ENCODE measurements around the gene SLC25A11. TPM values are rescaled to one million over a fixed set of nuclear protein-coding genes. Genes with fewer than 3 reads are reported as not detected.

Gene SLC25A11
- total and polyA plus RNA-seq, 4 donors, result 28.5 to 54.1 (median 46.0) TPM

DNA sequence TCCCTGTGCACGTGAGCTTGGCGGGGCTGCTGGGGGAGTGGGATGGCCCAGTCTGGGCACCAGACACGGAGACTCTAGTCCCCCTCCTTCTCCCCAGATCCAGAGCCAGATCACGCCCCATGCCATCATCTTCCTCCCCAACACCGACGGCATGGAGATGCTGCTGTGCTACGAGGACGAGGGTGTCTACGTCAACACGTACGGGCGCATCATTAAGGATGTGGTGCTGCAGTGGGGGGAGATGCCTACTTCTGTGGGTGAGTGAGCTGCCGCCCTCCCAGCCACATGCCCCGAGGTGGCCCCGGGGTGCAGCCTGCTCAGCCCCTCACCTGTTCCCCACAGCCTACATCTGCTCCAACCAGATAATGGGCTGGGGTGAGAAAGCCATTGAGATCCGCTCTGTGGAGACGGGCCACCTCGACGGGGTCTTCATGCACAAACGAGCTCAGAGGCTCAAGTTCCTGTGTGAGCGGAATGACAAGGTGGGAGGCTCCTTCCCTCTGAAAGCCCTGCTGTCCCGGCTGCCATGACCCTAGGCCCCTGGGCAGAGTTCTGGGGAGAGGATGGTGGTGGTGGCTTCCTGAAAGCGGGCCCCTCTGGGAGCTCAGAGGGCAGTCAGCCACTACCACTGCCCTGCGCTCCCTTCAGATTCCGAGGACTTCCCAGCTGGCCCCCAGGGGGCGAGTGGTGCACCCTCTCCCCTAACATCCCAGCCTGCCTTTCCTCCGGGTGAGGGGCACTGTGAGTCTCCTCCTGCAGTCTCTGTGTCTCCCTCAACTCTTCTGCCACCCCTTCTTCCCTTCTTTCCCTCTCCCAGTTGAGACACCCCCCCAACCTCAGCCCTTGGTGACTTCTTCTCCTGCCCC, 43.3 kb downstream of the SLC25A11 start:
- Histone ChIP-seq H3K36me3 (ENCODE audit: control insufficient read depth in 4 of 4, insufficient read depth in 3 of 4, low read depth in 1 of 4, low read length in 3 of 4) (peaks cover 3 to 40% (median 11%) of the 10 kb centered on the region in 4 donors), H3K4me3 (ENCODE audit: low read depth in 1 of 3, low read length in 3 of 3) (no peak overlapping the region), H3K27ac (ENCODE audit: low read depth in 1 of 2, low read length in 2 of 2) (no peak overlapping the region), H3K9ac (ENCODE audit: low read depth in 1 of 2, low read length in 2 of 2) (no peak overlapping the region), H3K4me1 (ENCODE audit: control insufficient read depth in 4 of 4, insufficient read depth in 4 of 4, low read length in 3 of 4) (peaks cover 6 to 49% (median 26%) of the 10 kb centered on the region in 4 donors), H3K9me3 (ENCODE audit: control insufficient read depth in 4 of 4, low read length in 3 of 4) (no peaks in the 10 kb centered on the region), H3K27me3 (ENCODE audit: control insufficient read depth in 4 of 4, insufficient read depth in 4 of 4, low read length in 3 of 4) (no peaks in the 10 kb centered on the region)
- TF ChIP-seq YY1 (IDR thresholded peaks at IDR 0.05) (no peak), JUND (IDR thresholded peaks at IDR 0.05) (no peak), RXRA (IDR thresholded peaks at IDR 0.05) (no peak), FOXA1 (IDR thresholded peaks at IDR 0.05) (no peak), FOXA2 (IDR thresholded peaks at IDR 0.05) (no peak), RAD21 (IDR thresholded peaks at IDR 0.05) (no peak), GABPA (IDR thresholded peaks at IDR 0.05 in 1 of 2, conservative IDR thresholded peaks at IDR 0.05 in 1 of 2) (no peak), EGR1 (IDR thresholded peaks at IDR 0.05; ENCODE audit: low read depth in 2 of 2) (no peak), HNF4G (IDR thresholded peaks at IDR 0.05) (no peak), SP1 (IDR thresholded peaks at IDR 0.05) (no peak)
- TF ChIP-seq, protein P1, sequence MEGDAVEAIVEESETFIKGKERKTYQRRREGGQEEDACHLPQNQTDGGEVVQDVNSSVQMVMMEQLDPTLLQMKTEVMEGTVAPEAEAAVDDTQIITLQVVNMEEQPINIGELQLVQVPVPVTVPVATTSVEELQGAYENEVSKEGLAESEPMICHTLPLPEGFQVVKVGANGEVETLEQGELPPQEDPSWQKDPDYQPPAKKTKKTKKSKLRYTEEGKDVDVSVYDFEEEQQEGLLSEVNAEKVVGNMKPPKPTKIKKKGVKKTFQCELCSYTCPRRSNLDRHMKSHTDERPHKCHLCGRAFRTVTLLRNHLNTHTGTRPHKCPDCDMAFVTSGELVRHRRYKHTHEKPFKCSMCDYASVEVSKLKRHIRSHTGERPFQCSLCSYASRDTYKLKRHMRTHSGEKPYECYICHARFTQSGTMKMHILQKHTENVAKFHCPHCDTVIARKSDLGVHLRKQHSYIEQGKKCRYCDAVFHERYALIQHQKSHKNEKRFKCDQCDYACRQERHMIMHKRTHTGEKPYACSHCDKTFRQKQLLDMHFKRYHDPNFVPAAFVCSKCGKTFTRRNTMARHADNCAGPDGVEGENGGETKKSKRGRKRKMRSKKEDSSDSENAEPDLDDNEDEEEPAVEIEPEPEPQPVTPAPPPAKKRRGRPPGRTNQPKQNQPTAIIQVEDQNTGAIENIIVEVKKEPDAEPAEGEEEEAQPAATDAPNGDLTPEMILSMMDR (IDR thresholded peaks at IDR 0.05; ENCODE audit: low read depth, low read length, missing input control), result no peak
- TF ChIP-seq, protein P2, sequence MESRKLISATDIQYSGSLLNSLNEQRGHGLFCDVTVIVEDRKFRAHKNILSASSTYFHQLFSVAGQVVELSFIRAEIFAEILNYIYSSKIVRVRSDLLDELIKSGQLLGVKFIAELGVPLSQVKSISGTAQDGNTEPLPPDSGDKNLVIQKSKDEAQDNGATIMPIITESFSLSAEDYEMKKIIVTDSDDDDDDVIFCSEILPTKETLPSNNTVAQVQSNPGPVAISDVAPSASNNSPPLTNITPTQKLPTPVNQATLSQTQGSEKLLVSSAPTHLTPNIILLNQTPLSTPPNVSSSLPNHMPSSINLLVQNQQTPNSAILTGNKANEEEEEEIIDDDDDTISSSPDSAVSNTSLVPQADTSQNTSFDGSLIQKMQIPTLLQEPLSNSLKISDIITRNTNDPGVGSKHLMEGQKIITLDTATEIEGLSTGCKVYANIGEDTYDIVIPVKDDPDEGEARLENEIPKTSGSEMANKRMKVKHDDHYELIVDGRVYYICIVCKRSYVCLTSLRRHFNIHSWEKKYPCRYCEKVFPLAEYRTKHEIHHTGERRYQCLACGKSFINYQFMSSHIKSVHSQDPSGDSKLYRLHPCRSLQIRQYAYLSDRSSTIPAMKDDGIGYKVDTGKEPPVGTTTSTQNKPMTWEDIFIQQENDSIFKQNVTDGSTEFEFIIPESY (IDR thresholded peaks at IDR 0.05), result no peak
- 96% methylated on average over 27 of the region's 27 CpGs for WGBS
- no peak for DNase-seq (ENCODE audit: low spot score)

DNA sequence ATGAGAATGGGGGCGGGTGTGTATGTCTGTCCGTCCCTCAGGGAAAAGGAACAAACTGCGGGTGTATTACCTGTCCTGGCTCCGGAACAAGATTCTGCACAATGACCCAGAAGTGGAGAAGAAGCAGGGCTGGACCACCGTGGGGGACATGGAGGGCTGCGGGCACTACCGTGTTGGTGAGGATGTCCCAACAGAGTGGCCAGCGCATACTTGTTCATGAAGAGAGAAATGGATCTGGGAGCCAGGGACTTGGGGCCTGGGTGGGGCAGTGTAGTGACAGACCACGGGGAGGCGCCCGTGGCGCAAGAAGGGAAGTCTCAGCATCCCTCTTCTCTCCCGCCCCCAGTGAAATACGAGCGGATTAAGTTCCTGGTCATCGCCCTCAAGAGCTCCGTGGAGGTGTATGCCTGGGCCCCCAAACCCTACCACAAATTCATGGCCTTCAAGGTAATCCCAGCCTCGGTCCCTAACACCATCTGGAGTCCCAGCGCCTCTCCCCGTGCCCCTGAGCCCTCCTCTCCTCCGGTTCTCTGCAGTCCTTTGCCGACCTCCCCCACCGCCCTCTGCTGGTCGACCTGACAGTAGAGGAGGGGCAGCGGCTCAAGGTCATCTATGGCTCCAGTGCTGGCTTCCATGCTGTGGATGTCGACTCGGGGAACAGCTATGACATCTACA, 44.1 kb downstream of the SLC25A11 start:
- Histone ChIP-seq H3K9ac (ENCODE audit: low read depth in 1 of 2, low read length in 2 of 2) (no peak overlapping the region), H3K36me3 (ENCODE audit: control insufficient read depth in 4 of 4, insufficient read depth in 3 of 4, low read depth in 1 of 4, low read length in 3 of 4) (peaks cover 8 to 48% (median 15%) of the 10 kb centered on the region in 4 donors), H3K27me3 (ENCODE audit: control insufficient read depth in 4 of 4, insufficient read depth in 4 of 4, low read length in 3 of 4) (no peaks in the 10 kb centered on the region), H3K4me3 (ENCODE audit: low read depth in 1 of 3, low read length in 3 of 3) (no peak overlapping the region), H3K4me1 (ENCODE audit: control insufficient read depth in 4 of 4, insufficient read depth in 4 of 4, low read length in 3 of 4) (peaks cover 4 to 49% (median 26%) of the 10 kb centered on the region in 4 donors), H3K9me3 (ENCODE audit: control insufficient read depth in 4 of 4, low read length in 3 of 4) (no peaks in the 10 kb centered on the region), H3K27ac (ENCODE audit: low read depth in 1 of 2, low read length in 2 of 2) (no peak overlapping the region)
- 88% methylated on average over 27 of the region's 27 CpGs for WGBS
- no peak for DNase-seq (ENCODE audit: low spot score)
- TF ChIP-seq HNF4A (conservative IDR thresholded peaks at IDR 0.05) (no peak), EGR1 (IDR thresholded peaks at IDR 0.05; ENCODE audit: low read depth in 2 of 2) (no peak), HNF4G (IDR thresholded peaks at IDR 0.05) (no peak), FOXA2 (IDR thresholded peaks at IDR 0.05) (no peak), GABPA (IDR thresholded peaks at IDR 0.05 in 1 of 2, conservative IDR thresholded peaks at IDR 0.05 in 1 of 2) (no peak), TAF1 (conservative IDR thresholded peaks at IDR 0.05) (no peak), JUND (IDR thresholded peaks at IDR 0.05) (no peak), FOXA1 (IDR thresholded peaks at IDR 0.05) (no peak), YY1 (IDR thresholded peaks at IDR 0.05) (no peak), NR2F2 (IDR thresholded peaks at IDR 0.05) (no peak), RXRA (IDR thresholded peaks at IDR 0.05) (no peak)
- TF ChIP-seq, protein P3, sequence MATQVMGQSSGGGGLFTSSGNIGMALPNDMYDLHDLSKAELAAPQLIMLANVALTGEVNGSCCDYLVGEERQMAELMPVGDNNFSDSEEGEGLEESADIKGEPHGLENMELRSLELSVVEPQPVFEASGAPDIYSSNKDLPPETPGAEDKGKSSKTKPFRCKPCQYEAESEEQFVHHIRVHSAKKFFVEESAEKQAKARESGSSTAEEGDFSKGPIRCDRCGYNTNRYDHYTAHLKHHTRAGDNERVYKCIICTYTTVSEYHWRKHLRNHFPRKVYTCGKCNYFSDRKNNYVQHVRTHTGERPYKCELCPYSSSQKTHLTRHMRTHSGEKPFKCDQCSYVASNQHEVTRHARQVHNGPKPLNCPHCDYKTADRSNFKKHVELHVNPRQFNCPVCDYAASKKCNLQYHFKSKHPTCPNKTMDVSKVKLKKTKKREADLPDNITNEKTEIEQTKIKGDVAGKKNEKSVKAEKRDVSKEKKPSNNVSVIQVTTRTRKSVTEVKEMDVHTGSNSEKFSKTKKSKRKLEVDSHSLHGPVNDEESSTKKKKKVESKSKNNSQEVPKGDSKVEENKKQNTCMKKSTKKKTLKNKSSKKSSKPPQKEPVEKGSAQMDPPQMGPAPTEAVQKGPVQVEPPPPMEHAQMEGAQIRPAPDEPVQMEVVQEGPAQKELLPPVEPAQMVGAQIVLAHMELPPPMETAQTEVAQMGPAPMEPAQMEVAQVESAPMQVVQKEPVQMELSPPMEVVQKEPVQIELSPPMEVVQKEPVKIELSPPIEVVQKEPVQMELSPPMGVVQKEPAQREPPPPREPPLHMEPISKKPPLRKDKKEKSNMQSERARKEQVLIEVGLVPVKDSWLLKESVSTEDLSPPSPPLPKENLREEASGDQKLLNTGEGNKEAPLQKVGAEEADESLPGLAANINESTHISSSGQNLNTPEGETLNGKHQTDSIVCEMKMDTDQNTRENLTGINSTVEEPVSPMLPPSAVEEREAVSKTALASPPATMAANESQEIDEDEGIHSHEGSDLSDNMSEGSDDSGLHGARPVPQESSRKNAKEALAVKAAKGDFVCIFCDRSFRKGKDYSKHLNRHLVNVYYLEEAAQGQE (IDR thresholded peaks at IDR 0.05), result no peak
- TF ChIP-seq, protein P4, sequence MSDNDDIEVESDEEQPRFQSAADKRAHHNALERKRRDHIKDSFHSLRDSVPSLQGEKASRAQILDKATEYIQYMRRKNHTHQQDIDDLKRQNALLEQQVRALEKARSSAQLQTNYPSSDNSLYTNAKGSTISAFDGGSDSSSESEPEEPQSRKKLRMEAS (IDR thresholded peaks at IDR 0.05), result no peak
- TF ChIP-seq, protein P1 (IDR thresholded peaks at IDR 0.05; ENCODE audit: low read depth, low read length, missing input control), result no peak
- TF ChIP-seq, protein P5, sequence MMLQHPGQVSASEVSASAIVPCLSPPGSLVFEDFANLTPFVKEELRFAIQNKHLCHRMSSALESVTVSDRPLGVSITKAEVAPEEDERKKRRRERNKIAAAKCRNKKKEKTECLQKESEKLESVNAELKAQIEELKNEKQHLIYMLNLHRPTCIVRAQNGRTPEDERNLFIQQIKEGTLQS (IDR thresholded peaks at IDR 0.05), result no peak

All from liver (tissue), 9 donors.